HG03045 (cell line): ENCODE measurements around the gene NHLH1.

ENCODE experiments used
- ATAC-seq: cut with Tn5 transposase; IDR thresholded peaks from one replicate; pipeline ENCODE4 v1.9.1; 2021; ENCODE audit warnings: mild to moderate bottlenecking, moderate library complexity; ENCODE audit not compliant: unreplicated experiment

NHLH1 gene

DNA sequence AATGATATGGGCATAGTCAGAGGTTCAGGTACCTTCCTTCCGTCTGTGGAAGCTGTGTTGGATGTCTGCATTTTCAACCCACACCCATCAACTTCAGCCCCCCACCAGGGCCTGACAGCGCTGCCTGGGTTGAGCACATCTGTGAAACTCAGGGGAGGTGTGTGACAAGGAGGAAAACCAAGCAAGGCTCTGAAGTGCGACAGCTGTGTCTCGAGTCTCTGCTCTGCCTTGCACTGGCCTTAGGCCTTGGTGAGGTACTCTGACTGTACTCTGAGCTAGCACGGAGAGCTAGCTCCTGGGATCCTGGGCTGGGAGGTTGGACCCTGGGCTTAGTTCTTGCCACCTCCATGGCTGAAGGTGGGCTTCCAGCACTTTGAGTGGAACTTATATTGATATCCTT lies 42.6 kb downstream of the NHLH1 start:
- ATAC-seq: no peak

DNA sequence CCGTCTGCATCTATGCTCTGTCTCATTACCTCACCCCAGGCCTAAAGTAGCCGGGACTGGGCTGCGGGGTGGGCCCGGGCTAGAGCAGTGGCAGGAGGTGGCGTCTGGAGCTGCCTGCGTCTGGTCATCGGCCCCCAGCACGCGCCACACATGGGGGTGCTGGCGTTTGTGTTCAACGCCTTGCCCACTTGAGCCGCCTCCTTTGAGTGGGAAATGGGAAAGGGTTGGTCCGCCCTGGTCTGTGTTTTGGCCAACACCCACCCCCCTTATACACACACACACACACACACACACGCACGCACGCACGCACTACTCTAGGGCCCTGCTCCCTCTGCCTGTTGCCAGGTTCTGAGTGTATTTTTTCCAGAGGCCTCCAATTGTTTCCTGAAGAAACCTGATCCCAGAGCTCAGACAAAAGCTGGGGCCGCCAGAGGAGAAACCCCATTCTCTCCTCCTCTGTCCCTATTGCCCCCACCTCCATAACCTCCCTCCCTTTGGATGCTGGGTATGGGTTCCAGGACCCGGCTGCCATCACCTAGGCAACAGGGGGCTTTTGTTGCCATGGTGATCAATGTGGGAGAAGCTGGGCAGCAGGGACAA lies 43.6 kb downstream of the NHLH1 start:
- no peak for ATAC-seq

DNA sequence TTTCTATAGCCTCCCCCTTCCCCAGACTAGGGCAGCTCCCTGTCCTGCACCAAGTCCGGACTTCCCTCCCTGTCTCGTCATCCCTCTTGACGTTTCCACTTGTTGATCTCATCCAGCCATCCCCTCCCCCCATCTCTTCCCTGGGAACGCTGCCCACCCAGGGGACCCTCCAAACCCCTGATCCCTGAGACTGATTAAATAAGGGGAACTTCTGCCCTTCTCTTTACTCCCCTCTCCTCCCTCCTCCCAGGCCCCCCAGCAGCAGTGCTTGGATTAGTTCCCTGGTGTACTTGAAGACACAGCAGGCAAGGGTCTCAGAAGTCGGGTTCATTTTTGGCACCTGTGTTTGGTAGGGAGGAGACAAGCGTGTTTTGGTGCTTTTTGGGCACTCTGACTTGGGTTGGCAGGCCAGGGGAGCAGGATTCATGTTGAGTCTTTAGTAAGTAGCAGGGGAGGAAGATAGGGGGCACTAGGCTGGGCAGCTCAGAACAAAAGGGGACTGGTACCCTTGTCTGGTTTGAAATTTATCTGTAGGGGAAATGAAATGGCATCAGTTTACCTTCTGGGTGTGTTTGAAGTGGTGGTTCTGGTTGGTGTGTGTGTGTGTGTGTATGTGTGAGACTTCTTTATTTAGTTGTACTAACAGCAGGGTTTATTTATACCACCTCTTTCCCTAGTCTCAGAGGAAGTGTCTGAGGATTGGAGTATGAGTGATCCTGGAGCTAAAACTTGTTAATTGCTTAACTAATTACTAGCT lies 44.6 kb downstream of the NHLH1 start:
- no peak for ATAC-seq

DNA sequence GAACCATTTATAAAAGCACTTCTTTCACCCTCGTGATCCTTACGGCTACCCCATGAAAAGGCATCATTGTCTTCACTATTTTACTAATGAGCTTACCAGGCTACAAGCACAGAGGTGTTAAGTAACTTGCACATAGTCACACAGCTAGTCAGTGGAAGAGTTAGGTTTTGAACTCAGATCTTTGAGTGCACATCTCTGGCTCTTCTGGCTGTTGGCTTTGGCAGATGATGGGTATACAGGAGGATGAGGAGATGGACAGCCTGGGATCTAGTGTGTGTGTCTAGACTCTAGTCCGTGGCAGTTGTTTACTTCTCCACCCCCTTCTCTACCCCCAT lies 45.1 kb downstream of the NHLH1 start:
- ATAC-seq: no peak

DNA sequence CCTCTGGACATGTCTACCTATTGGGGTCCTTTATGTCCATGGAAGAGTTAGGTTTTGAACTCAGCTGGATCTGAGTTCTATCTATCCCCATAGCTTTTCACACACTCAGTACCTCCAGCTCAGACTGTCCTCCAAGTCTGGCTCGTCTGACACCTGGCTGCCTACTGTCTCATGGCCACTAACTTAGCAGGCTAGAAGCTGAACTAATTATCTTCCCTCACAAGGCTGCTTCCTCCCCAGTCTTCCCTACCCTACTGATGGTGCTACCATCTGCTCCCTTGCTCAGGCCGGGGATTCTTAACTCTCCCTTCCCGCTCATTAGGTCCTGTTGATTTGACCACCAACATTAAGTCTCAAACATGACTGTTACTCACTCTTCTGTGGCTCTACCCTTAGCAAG lies 46.8 kb downstream of the NHLH1 start:
- ATAC-seq: no peak

DNA sequence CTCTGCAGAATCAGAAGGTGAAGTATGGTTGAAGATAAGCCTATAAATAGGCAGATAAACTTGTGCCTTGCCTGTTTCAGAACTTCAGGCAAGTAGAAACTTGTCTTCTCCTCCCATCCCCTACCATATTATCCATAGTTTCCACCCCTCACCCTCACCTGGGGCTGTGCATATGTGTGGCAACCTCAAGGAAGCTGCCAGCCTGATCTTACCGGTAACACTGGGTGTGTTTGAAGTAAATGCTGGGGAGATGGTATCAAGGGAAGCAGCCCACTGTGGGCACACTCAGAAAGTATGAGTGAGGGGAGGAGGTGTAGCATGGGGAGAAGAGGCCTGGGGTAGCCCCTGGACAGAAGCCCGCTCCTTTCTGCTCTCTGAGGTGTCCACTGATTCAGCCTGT lies 48.0 kb downstream of the NHLH1 start:
- ATAC-seq: no peak

DNA sequence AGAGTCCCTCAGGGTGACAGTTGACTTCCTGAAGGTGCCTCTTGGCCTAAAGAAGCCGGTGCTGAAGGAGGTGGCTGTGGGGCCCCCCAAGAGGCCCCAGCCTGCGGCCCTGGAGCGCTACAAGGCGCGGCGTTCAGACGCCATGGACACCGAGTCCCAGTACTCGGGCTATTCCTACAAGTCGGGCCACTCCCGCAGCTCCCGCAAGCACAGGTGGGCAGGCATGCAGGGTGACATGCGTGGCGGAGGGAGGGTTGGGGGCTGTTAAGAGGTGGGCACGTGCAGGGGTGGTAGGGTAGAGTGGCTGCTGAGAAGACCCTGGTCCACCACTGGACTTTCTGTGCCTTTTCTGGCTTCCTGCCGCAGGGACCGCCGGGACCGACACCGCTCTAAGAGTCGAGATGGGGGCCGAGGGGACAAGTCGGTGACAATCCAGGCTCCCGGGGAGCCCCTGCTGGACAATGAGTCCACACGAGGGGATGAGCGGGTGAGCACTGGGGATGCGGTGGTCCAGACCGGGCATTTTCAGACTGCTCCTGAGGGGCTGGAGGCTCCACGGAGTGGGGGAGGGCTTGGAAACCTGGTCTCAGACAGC lies 48.9 kb downstream of the NHLH1 start:
- no peak for ATAC-seq

DNA sequence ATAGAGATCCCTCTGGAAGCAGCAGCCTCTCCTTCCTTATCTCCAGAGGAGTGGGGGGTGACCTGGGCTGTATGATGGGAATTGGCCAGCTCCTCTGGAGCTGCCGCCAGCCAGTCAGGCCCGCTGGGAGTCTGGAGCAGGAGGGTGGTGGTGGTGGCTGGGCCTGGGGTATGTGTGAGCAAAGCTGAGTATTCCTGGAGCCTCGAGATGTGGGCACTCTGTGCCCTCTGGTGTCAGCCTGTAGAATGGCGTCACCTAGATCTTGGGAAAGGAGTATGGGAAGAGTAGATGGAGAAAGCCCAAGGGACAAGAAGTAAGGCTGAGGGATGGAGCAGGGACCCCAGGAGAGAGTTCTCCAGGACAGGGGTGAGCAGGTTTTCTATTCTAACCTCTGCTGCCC lies 49.5 kb downstream of the NHLH1 start:
- no peak for ATAC-seq

DNA sequence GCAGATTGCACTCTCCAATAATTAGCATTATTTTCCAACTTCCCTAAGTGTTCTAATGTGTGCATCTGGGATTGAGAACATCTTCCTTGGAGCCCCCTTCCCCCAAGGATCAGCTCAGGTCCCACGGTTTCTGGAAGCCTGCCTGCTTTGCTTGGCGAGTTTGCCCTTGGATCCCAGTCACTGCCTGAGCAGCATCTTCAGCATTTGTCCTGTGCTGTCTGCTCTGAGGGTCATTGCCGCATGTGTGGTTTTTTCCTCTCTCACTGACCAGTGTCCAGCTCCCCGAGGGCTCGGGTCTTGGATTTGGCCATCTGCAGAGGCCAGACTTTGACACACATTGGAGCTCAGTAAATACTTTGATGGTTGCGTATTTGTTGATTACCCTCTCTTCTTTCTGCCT lies 51.6 kb downstream of the NHLH1 start:
- no peak for ATAC-seq

DNA sequence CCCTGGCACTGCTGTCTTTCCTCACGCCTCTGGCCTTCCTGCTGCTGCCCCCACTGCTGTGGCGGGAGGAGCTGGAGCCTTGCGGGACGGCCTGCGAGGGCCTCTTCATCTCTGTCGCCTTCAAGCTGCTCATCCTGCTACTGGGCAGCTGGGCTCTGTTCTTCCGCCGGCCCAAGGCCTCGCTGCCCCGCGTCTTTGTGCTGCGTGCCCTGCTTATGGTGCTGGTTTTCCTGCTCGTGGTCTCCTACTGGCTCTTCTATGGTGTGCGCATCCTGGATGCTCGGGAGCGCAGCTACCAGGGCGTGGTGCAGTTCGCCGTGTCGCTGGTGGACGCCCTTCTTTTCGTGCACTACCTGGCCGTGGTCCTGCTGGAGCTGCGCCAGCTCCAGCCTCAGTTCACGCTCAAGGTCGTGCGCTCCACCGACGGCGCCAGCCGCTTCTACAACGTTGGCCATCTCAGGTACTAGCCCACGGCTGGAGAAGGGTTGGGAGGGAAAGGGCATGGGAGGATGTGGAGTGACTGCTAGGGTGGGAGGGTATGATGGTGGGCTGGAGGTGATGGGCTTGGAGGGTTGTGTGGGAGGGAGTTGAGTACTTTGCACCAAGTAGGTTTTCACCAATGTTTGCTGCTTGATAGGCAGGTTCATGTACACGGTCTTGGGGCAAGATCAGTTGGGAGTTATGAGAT lies 52.4 kb downstream of the NHLH1 start:
- no peak for ATAC-seq

DNA sequence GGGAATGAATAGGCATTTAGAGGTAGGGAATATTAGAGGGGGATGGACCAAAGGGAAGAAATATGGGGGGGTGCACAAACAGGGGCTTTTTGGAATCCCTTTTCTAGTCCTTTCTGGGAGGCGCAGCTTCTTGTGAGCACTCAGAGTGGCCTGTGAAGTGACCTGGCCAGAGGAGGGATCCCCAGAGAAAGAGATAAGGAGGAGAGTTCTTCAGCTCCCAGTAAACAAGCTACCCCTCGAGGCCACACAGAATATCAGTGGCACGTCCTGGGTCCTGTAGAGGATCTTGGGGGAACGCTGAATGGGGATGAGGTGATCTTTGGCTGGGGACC lies 52.9 kb downstream of the NHLH1 start:
- ATAC-seq: no peak

DNA sequence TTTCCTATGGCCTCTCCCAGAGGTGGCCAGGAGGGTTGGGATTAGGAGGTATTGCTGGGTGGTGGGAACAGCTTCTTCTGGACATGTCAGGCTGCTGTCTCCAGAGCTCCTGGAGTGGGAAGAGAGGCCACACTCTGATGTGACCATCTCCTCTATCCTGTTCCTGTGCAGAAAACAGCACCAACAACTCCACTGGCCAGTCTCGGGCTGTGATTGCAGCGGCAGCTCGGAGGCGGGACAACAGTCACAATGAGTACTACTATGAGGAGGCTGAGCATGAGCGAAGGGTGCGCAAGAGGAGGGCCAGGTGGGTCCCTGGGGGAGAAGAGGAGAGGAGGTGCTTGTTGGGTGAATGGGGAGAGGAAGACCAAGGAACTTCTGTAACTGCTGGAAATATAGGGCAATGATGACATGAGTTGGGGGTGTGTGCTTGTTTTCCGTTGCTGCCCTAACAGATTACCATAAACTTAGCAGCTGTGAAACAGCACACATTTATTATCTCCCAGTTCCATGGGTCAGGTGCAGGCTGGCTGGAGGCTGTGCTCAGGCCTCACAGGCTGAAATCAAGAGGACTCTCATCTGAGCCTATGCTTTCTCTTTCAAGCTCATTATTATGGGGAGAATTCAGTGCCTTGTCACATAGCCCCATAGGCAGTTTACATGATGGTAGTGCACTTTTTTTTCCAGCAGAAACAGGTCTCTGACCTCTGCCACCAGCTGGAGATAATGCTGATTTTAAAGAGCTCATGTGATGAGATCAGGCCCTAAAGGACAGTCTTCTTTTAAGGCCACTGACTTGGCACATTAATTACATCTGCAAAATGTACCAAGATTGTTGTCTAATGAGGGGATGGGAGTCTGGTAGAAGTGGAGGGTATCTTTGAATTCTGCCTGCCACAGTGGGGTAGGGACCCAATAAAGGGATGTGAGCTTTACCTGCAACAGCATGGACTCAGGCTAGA lies 54.3 kb downstream of the NHLH1 start:
- no peak for ATAC-seq

DNA sequence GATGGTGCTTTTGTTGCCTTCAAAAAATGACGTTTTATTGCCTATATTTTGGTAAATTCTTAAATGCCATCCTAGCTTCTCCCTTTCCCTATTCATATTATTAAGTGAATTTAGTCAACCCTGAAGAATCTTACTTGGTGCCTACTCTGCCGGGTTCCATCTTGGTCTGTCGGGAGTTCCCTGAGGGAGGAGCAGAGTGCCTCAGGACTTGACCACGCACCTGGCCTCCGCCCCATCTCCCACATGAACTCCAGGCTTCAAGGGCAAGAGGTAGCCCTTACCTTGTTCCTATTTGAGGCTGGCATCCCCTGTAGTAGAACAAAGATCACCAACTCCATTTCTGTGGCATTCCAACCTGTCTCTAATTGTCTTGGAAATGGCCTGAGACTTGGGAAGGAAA lies 55.0 kb downstream of the NHLH1 start:
- no peak for ATAC-seq
